IMR-90 (cell line): ENCODE measurements around the gene FABP7.

Experiments
- CTCF ChIP-seq: conservative IDR thresholded peaks from 2 replicates; pipeline ENCODE4 v1.5.1; 2012; ENCODE audit warnings: mild to moderate bottlenecking, low read depth, low read length, improper control_type of control experiment
- RAD21 ChIP-seq: IDR thresholded peaks from 2 replicates; pipeline ENCODE4 v1.6.1; 2012; ENCODE audit warnings: low read length, improper control_type of control experiment

GRCh38 chr6:122736616-122737015 is 42.9 kb upstream of the FABP7 start:
- TF ChIP-seq RAD21 (no peak), CTCF (no peak)
